Measurements from ENCODE around the gene DUSP15.
"Not testable (repeated sequence)": the region's sequence is repeated elsewhere in the genome, so short reads cannot be mapped to it uniquely, and the experiment has no call there.

DUSP15 gene

DNA sequence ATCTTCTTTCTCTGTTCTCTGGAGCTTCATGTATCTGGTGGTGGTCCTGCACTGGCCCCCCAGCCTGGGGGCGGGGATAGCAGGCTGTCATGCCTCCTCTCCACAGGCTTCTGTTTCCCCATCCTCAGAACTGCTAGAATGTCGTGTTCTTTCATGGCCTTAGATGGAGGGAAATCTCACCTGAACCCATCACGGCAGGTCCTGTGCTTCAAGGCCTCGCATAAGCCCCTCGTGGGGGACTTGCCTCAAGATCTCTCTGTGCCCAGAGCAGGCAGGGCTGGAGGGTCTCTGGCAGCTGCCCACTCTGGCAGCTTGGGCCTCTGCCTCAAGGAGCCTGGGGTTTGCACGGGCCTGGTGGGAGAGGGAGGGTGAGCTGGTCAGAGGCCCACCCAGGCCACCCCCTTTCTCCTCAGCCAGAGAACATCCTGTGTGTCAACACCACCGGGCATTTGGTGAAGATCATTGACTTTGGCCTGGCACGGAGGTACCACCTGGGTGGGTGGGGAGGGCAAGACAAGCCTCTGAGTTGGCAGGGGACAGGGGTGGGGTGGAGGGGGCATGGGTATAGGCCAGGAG lies 39.8 kb downstream of the DUSP15 start:
- TF ChIP-seq SPI1 (IDR thresholded peaks at IDR 0.05; ENCODE audit: borderline replicate concordance, low read depth), result no peak
- no peak for TF ChIP-seq GABPA (IDR thresholded peaks at IDR 0.05; ENCODE audit: low read depth)
- TF ChIP-seq POLR2AphosphoS5 (IDR thresholded peaks at IDR 0.05; ENCODE audit: low read depth), result no peak
- TF ChIP-seq, protein P1, sequence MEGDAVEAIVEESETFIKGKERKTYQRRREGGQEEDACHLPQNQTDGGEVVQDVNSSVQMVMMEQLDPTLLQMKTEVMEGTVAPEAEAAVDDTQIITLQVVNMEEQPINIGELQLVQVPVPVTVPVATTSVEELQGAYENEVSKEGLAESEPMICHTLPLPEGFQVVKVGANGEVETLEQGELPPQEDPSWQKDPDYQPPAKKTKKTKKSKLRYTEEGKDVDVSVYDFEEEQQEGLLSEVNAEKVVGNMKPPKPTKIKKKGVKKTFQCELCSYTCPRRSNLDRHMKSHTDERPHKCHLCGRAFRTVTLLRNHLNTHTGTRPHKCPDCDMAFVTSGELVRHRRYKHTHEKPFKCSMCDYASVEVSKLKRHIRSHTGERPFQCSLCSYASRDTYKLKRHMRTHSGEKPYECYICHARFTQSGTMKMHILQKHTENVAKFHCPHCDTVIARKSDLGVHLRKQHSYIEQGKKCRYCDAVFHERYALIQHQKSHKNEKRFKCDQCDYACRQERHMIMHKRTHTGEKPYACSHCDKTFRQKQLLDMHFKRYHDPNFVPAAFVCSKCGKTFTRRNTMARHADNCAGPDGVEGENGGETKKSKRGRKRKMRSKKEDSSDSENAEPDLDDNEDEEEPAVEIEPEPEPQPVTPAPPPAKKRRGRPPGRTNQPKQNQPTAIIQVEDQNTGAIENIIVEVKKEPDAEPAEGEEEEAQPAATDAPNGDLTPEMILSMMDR (IDR thresholded peaks at IDR 0.05; ENCODE audit: insufficient read depth, low read length), result no peak
- no peak for TF ChIP-seq REST (IDR thresholded peaks at IDR 0.05; ENCODE audit: insufficient replicate concordance, low read depth)
- Histone ChIP-seq H3K4me3 (replicated peaks; ENCODE audit: insufficient read depth, low read length) (no peak overlapping the region), H3K27ac (replicated peaks) (no peak overlapping the region), H3K27me3 (ENCODE audit: insufficient read depth, poor library complexity, severe bottlenecking) (no peaks in the 10 kb centered on the region)
- DNase-seq (ENCODE audit: low read depth in 1 of 2, low spot score in 1 of 2), result no peak

GRCh38 chr20:31829731-31830130 lies 40.6 kb downstream of the DUSP15 start:
- no peak for DNase-seq (ENCODE audit: low read depth in 1 of 2, low spot score in 1 of 2)
- Histone ChIP-seq H3K4me3 (replicated peaks; ENCODE audit: insufficient read depth, low read length) (no peak overlapping the region), H3K27me3 (ENCODE audit: insufficient read depth, poor library complexity, severe bottlenecking) (no peaks in the 10 kb centered on the region), H3K27ac (replicated peaks) (no peak overlapping the region)
- TF ChIP-seq, protein P1 (IDR thresholded peaks at IDR 0.05; ENCODE audit: insufficient read depth, low read length), result no peak

DNA sequence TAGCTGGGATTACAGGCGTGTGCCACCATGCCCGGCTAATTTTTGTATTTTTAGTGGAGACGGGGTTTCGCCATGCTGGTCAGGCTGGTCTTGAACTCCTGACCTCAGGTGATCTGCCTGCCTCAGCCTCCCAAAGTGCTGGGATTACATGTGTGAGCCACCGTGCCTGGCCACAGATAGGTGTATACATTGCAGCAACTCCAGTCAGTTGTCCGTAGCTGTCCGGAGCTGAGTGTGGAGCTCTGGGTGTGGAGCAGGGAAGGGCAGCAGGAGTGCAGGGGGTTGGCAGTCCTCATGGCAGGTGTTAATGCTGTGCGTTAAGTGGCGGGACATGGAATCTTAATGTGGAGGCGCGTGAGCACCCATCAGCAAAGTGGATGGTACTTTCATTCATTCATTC lies 42.3 kb downstream of the DUSP15 start:
- H3K4me3 ChIP-seq (replicated peaks; ENCODE audit: insufficient read depth, low read length); DNase-seq (ENCODE audit: low read depth in 1 of 2, low spot score in 1 of 2); H3K27me3 ChIP-seq (ENCODE audit: insufficient read depth, poor library complexity, severe bottlenecking); H3K27ac ChIP-seq (replicated peaks): not testable (repeated sequence)

DNA sequence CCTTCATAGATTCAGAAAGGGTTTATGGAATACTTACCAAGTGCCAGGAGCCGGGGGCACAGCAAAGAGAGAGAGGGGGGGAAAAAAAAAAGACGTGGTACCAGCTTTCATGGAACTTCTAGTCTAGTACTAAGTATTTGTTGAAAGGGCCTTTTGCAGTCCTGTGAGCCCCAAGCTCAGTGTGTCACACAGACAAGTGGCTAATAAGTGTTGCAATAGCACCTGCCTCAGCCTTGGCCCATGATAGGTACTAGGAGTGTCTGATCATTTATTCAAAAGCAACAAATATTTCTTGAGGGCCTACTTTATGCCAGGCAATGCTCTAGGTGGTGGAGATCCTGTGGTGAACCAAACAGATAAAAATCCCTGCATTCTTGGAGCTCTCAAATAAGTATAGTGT lies 43.3 kb downstream of the DUSP15 start:
- TF ChIP-seq, protein P1 (IDR thresholded peaks at IDR 0.05; ENCODE audit: insufficient read depth, low read length), result no peak
- TF ChIP-seq REST (IDR thresholded peaks at IDR 0.05; ENCODE audit: insufficient replicate concordance, low read depth) (no peak), GABPA (IDR thresholded peaks at IDR 0.05; ENCODE audit: low read depth) (no peak), POLR2AphosphoS5 (IDR thresholded peaks at IDR 0.05; ENCODE audit: low read depth) (no peak), SPI1 (IDR thresholded peaks at IDR 0.05; ENCODE audit: borderline replicate concordance, low read depth) (no peak)
- Histone ChIP-seq H3K27me3 (ENCODE audit: insufficient read depth, poor library complexity, severe bottlenecking) (no peaks in the 10 kb centered on the region), H3K4me3 (replicated peaks; ENCODE audit: insufficient read depth, low read length) (no peak overlapping the region), H3K27ac (replicated peaks) (no peak overlapping the region)
- no peak for DNase-seq (ENCODE audit: low read depth in 1 of 2, low spot score in 1 of 2)

Measured in HL-60 (cell line).